Ovary (tissue), 9 donors: ENCODE results near the gene FBXL20. TPM values are rescaled to one million over a fixed set of nuclear protein-coding genes. Genes with fewer than 3 reads are reported as not detected.

Experiments
- DNase-seq, 5 donors: peaks; one replicate each; pipeline ENCODE4 v3.0.0-alpha.2; 2019 to 2020
- H3K27ac ChIP-seq, 2 donors: fragments of 200-600 bp; one replicate each; pipeline versions ENCODE4 v1.5.1 to v1.8.0; 2019 to 2022
- H3K27me3 ChIP-seq: fragments of 200-600 bp; one replicate; pipeline ENCODE4 v1.8.0; 2022
- H3K36me3 ChIP-seq: fragments of 200-600 bp; sonication (generic); one replicate; pipeline ENCODE4 v1.5.1; 2019
- H3K4me1 ChIP-seq: one replicate; pipeline ENCODE4 v1.8.1; 2013; ENCODE audit warnings: mild to moderate bottlenecking, moderate library complexity; ENCODE audit not compliant: insufficient read depth
- H3K4me3 ChIP-seq: fragments of 200-600 bp; sonication (generic); one replicate; pipeline ENCODE4 v1.5.1; 2017
- H3K9me3 ChIP-seq, 2 donors: fragments of 200-600 bp in 1 of 2; sonication (generic) in 1 of 2; one replicate each; pipeline versions ENCODE4 v1.5.1 to v1.8.1; 2013 to 2019; ENCODE audit warnings: mild to moderate bottlenecking in 1 of 2, moderate library complexity in 1 of 2
- CTCF ChIP-seq, 3 donors: fragments of 450-650 bp in 2 of 3; fragments of 200-600 bp in 1 of 3; IDR thresholded peaks; one replicate each; pipeline versions ENCODE4 v1.5.1 to v1.8.0; 2016 to 2022; ENCODE audit warnings: antibody characterized with exemption in 3 of 3, mild to moderate bottlenecking in 1 of 3
- EP300 ChIP-seq: sonication (generic); formaldehyde crosslinking; IDR thresholded peaks from one replicate; pipeline ENCODE4 v1.6.1; 2017; ENCODE audit warnings: antibody characterized with exemption
- POLR2A ChIP-seq: fragments of 450-650 bp; IDR thresholded peaks from one replicate; pipeline ENCODE4 v1.6.1; 2017; ENCODE audit warnings: antibody characterized with exemption, mild to moderate bottlenecking, moderate library complexity
- WGBS, 3 donors: extraction: QIAGEN DNeasy Blood & Tissue Kit in 1 of 3; methylation state at CpG; one replicate each; pipeline versions ENCODE4 v1.1.5 to v1.1.7; 2013 to 2017; 5-methylcytosine and 5-hydroxymethylcytosine counted together
- intact Hi-C, 4 donors: fragments of 100-400 bp; cut with DNase I; formaldehyde crosslinking; loops; one replicate each; pipeline versions ENCODE4 v1.11.0 to v1.15.1; 2022 to 2023
- polyA plus RNA-seq, 2 donors: library from polyadenylated mRNA; stranded (reverse); fragments of 200-250 nt in 1 of 2; fragments of 350-450 nt in 1 of 2; fragmentation: Illumina TruSeq in 1 of 2; extraction: RNeasy Lipid Tissue Mini Kit (QIAGEN cat#74804) in 1 of 2; gene quantifications; one replicate each; pipeline ENCODE4 v1.2.3, GENCODE V29; 2013 to 2014
- total RNA-seq, 7 donors: library from RNA; depleted of rRNA in 2 of 7; stranded (reverse); fragments of >200 nt in 2 of 7; fragmentation: NEBNext Ultra II Directional in 3 of 7; extraction: Animal tissue kit (Norgen Biotek cat#: 25700) in 3 of 7; gene quantifications; one replicate each; pipeline versions ENCODE4 v1.1.0 to v1.2.4, GENCODE V29; 2016 to 2023
- donor health status: DM: no; HTN: no; CAD: no; lungs with moderate emphysema.
- donor health status: DM: no; HTN: no; CAD: no.
- donor health status: Bipolar disorder and iron deficiency.
- donor health status: DM: yes; HTN: yes; CAD: no.
- donor health status: DM: no; HTN: no; CAD: no.
- donor health status: DM: yes; HTN: yes; CAD: no.

The FBXL20 gene
- total and polyA plus RNA-seq, 9 donors: 4.7 to 25.2 (median 16.6) TPM

- 46 to 52% (median 47%) methylated on average over 2 of the region's 2 CpGs for WGBS, 3 donors
- Histone ChIP-seq H3K36me3 (no peaks in the 10 kb centered on the region), H3K9me3 (no peaks in the 10 kb centered on the region), H3K4me3 (no peak overlapping the region), H3K27me3 (no peaks in the 10 kb centered on the region), H3K27ac (no peak overlapping the region), H3K4me1 (no peaks in the 10 kb centered on the region)
- no peak for DNase-seq
- no peak for TF ChIP-seq POLR2A
- TF ChIP-seq EP300: no peak
- no peak for TF ChIP-seq CTCF (IDR thresholded peaks at IDR 0.05)
- intact Hi-C loops: no loop called here
These were observed 6.9 kb upstream of the FBXL20 start for GRCh38 chr17:39408360-39408759.

GRCh38 chr17:39406951-39407350 is 5.5 kb upstream of the FBXL20 start:
- no peaks in the 10 kb centered on the region for H3K4me1 ChIP-seq
- H3K36me3 ChIP-seq: no peaks in the 10 kb centered on the region
- no peak overlapping the region for H3K27ac ChIP-seq
- no peaks in the 10 kb centered on the region for H3K9me3 ChIP-seq
- WGBS, 3 donors: 64 to 66% (median 64%) methylated on average over 1 of the region's 1 CpG
- no peak for TF ChIP-seq POLR2A
- TF ChIP-seq CTCF (IDR thresholded peaks at IDR 0.05): no peak
- no peak for TF ChIP-seq EP300
- no peaks in the 10 kb centered on the region for H3K27me3 ChIP-seq
- intact Hi-C loops: no loop called here
- DNase-seq: no peak
- H3K4me3 ChIP-seq: no peak overlapping the region

- DNase-seq: no peak
- 34 to 39% (median 36%) methylated on average over 1 of the region's 1 CpG for WGBS, 3 donors
- TF ChIP-seq CTCF (IDR thresholded peaks at IDR 0.05) (no peak), EP300 (no peak), POLR2A (no peak)
- Histone ChIP-seq H3K9me3 (no peaks in the 10 kb centered on the region), H3K4me1 (peaks cover 1% of the 10 kb centered on the region), H3K27me3 (no peaks in the 10 kb centered on the region), H3K36me3 (no peaks in the 10 kb centered on the region), H3K27ac (no peak overlapping the region), H3K4me3 (no peak overlapping the region)
- intact Hi-C loops: no loop called here
These were observed 4.0 kb upstream of the FBXL20 start for GRCh38 chr17:39405436-39405835.

GRCh38 chr17:39404542-39405378 is 3.3 kb upstream of the FBXL20 start:
- intact Hi-C loops: no loop called here
- Histone ChIP-seq H3K27ac (no peak overlapping the region), H3K9me3 (no peaks in the 10 kb centered on the region), H3K4me3 (no peak overlapping the region), H3K36me3 (no peaks in the 10 kb centered on the region), H3K27me3 (no peaks in the 10 kb centered on the region), H3K4me1 (peaks cover 1% of the 10 kb centered on the region)
- TF ChIP-seq EP300 (no peak), POLR2A (no peak), CTCF (IDR thresholded peaks at IDR 0.05) (no peak)
- no peak for DNase-seq
- 69 to 85% (median 74%) methylated on average over 6 of the region's 6 CpGs for WGBS, 3 donors
